ENCODE results near the gene FBXL5. TPM values are rescaled to one million over a fixed set of nuclear protein-coding genes. Genes with fewer than 3 reads are reported as not detected.

FBXL5 gene
- total and polyA plus RNA-seq, 9 of the 15 experiments (the other 6 are each of a cell fraction or from before 2014, with no cell fraction given), result 6.0 to 35.2 (median 22.1) TPM

DNA sequence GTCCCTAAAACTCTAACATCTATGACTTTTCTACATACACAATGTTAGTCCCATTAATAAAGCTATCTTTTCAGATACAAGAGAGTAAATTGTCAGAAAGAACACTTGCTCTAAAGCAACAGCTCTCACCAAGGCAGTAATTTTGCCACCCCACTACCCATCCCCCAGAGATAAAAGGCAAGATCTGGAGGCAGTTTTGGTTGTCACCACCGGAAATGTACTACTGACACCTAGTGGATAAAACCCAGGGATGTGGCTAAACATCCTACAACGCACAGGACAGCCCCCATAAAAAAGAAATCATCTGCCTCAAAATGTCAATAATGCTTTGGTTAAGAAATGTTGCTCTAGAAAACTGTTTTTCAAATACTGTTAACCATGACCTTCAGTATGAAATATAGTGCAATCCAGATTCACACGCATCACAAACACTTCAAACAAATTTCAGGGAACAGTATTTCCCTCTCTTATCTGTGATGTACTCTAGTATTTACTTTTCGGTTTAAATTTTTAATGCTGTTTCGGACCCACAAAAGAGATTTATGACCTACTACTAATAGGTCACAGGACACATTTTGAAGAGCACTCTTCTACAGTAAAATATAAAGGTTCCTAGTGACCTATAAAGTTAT lies 5.1 kb downstream of the FBXL5 start (continued):
- TF ChIP-seq, protein P1, sequence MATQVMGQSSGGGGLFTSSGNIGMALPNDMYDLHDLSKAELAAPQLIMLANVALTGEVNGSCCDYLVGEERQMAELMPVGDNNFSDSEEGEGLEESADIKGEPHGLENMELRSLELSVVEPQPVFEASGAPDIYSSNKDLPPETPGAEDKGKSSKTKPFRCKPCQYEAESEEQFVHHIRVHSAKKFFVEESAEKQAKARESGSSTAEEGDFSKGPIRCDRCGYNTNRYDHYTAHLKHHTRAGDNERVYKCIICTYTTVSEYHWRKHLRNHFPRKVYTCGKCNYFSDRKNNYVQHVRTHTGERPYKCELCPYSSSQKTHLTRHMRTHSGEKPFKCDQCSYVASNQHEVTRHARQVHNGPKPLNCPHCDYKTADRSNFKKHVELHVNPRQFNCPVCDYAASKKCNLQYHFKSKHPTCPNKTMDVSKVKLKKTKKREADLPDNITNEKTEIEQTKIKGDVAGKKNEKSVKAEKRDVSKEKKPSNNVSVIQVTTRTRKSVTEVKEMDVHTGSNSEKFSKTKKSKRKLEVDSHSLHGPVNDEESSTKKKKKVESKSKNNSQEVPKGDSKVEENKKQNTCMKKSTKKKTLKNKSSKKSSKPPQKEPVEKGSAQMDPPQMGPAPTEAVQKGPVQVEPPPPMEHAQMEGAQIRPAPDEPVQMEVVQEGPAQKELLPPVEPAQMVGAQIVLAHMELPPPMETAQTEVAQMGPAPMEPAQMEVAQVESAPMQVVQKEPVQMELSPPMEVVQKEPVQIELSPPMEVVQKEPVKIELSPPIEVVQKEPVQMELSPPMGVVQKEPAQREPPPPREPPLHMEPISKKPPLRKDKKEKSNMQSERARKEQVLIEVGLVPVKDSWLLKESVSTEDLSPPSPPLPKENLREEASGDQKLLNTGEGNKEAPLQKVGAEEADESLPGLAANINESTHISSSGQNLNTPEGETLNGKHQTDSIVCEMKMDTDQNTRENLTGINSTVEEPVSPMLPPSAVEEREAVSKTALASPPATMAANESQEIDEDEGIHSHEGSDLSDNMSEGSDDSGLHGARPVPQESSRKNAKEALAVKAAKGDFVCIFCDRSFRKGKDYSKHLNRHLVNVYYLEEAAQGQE (IDR thresholded peaks at IDR 0.05; ENCODE audit: borderline replicate concordance), result peak; percentile 62; the same call in 1 of the 2 replicates
- TF ChIP-seq, protein P1 (CRISPR knock-in tag; IDR thresholded peaks at IDR 0.05; ENCODE audit: low read depth), result no peak
- TF ChIP-seq, protein P2, sequence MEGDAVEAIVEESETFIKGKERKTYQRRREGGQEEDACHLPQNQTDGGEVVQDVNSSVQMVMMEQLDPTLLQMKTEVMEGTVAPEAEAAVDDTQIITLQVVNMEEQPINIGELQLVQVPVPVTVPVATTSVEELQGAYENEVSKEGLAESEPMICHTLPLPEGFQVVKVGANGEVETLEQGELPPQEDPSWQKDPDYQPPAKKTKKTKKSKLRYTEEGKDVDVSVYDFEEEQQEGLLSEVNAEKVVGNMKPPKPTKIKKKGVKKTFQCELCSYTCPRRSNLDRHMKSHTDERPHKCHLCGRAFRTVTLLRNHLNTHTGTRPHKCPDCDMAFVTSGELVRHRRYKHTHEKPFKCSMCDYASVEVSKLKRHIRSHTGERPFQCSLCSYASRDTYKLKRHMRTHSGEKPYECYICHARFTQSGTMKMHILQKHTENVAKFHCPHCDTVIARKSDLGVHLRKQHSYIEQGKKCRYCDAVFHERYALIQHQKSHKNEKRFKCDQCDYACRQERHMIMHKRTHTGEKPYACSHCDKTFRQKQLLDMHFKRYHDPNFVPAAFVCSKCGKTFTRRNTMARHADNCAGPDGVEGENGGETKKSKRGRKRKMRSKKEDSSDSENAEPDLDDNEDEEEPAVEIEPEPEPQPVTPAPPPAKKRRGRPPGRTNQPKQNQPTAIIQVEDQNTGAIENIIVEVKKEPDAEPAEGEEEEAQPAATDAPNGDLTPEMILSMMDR (IDR thresholded peaks at IDR 0.05 in 2 of 3, conservative IDR thresholded peaks at IDR 0.05 in 1 of 3; ENCODE audit: insufficient read depth in 2 of 3, low read depth in 1 of 3, low read length in 3 of 3), result peak; percentile 72 to 92 (median 82)
- TF ChIP-seq ZC3H11A (IDR thresholded peaks at IDR 0.05; ENCODE audit: low read depth, low read length) (no peak), GTF2A2 (tag; IDR thresholded peaks at IDR 0.05) (no peak), SMARCA4 (IDR thresholded peaks at IDR 0.05) (peak; percentile 67; the same call in 1 of the 2 replicates), ZNF583 (CRISPR knock-in tag; IDR thresholded peaks at IDR 0.05) (no peak), TAF1 (IDR thresholded peaks at IDR 0.05; ENCODE audit: control insufficient read depth, extremely low read depth, insufficient read depth, low read length, severe bottlenecking) (peak; percentile 18), ZNF77 (CRISPR knock-in tag; IDR thresholded peaks at IDR 0.05) (no peak), ZNF311 (CRISPR knock-in tag; IDR thresholded peaks at IDR 0.05) (no peak), CEBPG (CRISPR knock-in tag; IDR thresholded peaks at IDR 0.05) (no peak), CEBPG (tag; conservative IDR thresholded peaks at IDR 0.05 in 1 of 2, IDR thresholded peaks at IDR 0.05 in 1 of 2) (no peak)
- TF ChIP-seq, protein P3, sequence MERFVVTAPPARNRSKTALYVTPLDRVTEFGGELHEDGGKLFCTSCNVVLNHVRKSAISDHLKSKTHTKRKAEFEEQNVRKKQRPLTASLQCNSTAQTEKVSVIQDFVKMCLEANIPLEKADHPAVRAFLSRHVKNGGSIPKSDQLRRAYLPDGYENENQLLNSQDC (CRISPR knock-in tag; IDR thresholded peaks at IDR 0.05), result no peak
- TF ChIP-seq, protein P4, sequence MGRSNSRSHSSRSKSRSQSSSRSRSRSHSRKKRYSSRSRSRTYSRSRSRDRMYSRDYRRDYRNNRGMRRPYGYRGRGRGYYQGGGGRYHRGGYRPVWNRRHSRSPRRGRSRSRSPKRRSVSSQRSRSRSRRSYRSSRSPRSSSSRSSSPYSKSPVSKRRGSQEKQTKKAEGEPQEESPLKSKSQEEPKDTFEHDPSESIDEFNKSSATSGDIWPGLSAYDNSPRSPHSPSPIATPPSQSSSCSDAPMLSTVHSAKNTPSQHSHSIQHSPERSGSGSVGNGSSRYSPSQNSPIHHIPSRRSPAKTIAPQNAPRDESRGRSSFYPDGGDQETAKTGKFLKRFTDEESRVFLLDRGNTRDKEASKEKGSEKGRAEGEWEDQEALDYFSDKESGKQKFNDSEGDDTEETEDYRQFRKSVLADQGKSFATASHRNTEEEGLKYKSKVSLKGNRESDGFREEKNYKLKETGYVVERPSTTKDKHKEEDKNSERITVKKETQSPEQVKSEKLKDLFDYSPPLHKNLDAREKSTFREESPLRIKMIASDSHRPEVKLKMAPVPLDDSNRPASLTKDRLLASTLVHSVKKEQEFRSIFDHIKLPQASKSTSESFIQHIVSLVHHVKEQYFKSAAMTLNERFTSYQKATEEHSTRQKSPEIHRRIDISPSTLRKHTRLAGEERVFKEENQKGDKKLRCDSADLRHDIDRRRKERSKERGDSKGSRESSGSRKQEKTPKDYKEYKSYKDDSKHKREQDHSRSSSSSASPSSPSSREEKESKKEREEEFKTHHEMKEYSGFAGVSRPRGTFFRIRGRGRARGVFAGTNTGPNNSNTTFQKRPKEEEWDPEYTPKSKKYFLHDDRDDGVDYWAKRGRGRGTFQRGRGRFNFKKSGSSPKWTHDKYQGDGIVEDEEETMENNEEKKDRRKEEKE (IDR thresholded peaks at IDR 0.05; ENCODE audit: borderline replicate concordance in 1 of 2, control insufficient read depth in 1 of 2, low read depth in 2 of 2, low read length in 1 of 2), result 0 out of 4 replicates have a peak, but pooled peaks of 1 of the 2 experiments have one; percentile 24
